GM12864 (cell line): ENCODE measurements around the gene KCTD16.

Experiments used
- DNase-seq: peaks from one replicate; pipeline ENCODE4 v3.0.0-alpha.2; 2011; ENCODE audit warnings: low read depth
- H3K4me3 ChIP-seq: 2 replicates; pipeline ENCODE4 v1.5.1; 2011; ENCODE audit warnings: mild to moderate bottlenecking, low read depth, low read length, control low read depth
- CTCF ChIP-seq: IDR thresholded peaks from 2 replicates; pipeline ENCODE4 v1.5.1; 2011; ENCODE audit warnings: low read depth, mild to moderate bottlenecking, moderate library complexity, low read length, control low read depth, inconsistent platforms; ENCODE audit errors: missing control alignments

Gene KCTD16

GRCh38 chr5:144179226-144179625 is 8.6 kb downstream of the KCTD16 start:
- H3K4me3 ChIP-seq: no peak overlapping the region
- TF ChIP-seq CTCF: no peak
- DNase-seq: no peak

- H3K4me3 ChIP-seq: no peak overlapping the region
- DNase-seq: no peak
- TF ChIP-seq CTCF: peak; percentile 56
Observed at GRCh38 chr5:144183254-144183889, 12.7 kb downstream of the KCTD16 start.

- no peak for TF ChIP-seq CTCF
- H3K4me3 ChIP-seq: no peak overlapping the region
- DNase-seq: peak; percentile 78
Observed at GRCh38 chr5:144187699-144188294, 17.1 kb downstream of the KCTD16 start.

- peak; percentile 83 for DNase-seq
- no peak for TF ChIP-seq CTCF
- H3K4me3 ChIP-seq: peak overlapping the region; percentile 18; the same call in 1 of the 2 replicates
Observed at GRCh38 chr5:144189800-144190429, 19.2 kb downstream of the KCTD16 start.

- no peak for DNase-seq
- no peak for TF ChIP-seq CTCF
- H3K4me3 ChIP-seq: no peak overlapping the region; the same call in 1 of the 2 replicates
Observed at GRCh38 chr5:144191531-144191930, 20.9 kb downstream of the KCTD16 start.

- peak; percentile 90 for DNase-seq
- H3K4me3 ChIP-seq: no peak overlapping the region; the same call in 1 of the 2 replicates
- peak; percentile 59 for TF ChIP-seq CTCF
Observed at GRCh38 chr5:144191998-144192397, 21.3 kb downstream of the KCTD16 start.

- DNase-seq: no peak
- no peak for TF ChIP-seq CTCF
- H3K4me3 ChIP-seq: no peak overlapping the region
Observed at GRCh38 chr5:144192661-144193060, 22.0 kb downstream of the KCTD16 start.
